ENCODE results near the gene GFRA1. TPM values are rescaled to one million over a fixed set of nuclear protein-coding genes. Genes with fewer than 3 reads are reported as not detected.

The GFRA1 gene
- polyA plus RNA-seq, 1 experiment = 6.8 TPM

- ChIA-PET POLR2A (no interaction called here), CTCF (interaction anchor here (1.0 kb wide), 1 partner anchor 208 kb away, joined by 4 read pairs; no protein-coding TSS in a partner anchor)
These were observed 265.6 kb downstream of the GFRA1 start for GRCh38 chr10:116007256-116007891.

More at GRCh38 chr10:116007256-116007891, 265.6 kb downstream of the GFRA1 start:
- Histone ChIP-seq H3K4me3 (ENCODE audit: low read depth, low read length) (no peak overlapping the region), H3K27me3 (ENCODE audit: control insufficient read depth, insufficient read depth, low read length) (peaks cover 1% of the 10 kb centered on the region), H3K9me3 (ENCODE audit: control insufficient read depth, insufficient read depth, low read length) (no peaks in the 10 kb centered on the region), H3K27ac (ENCODE audit: low read depth, low read length) (no peak overlapping the region)
- DNase-seq (ENCODE audit: low read depth, low spot score) = no peak
- TF ChIP-seq CTCF (IDR thresholded peaks at IDR 0.05; ENCODE audit: low read depth, low read length) = no peak

Other genes starting within 250 kb of the GFRA1 start
- not detected in 2 replicates for gene CCDC172, start 51.2 kb upstream of the GFRA1 start, polyA plus RNA-seq (2011; rRNA removed)
- gene PNLIPRP3, start 154.6 kb upstream of the GFRA1 start, polyA plus RNA-seq (2011; rRNA removed) = not detected in 2 replicates